WI38 (cell line): Measurements from ENCODE around the gene VTCN1.

ENCODE experiments used
- H3K4me3 ChIP-seq: 2 replicates; pipeline ENCODE4 v1.5.1; 2011; ENCODE audit warnings: low read depth, mild to moderate bottlenecking, control low read depth, low read length
- TF ChIP-seq, protein P1 (sequence below): IDR thresholded peaks from 2 replicates; pipeline ENCODE4 v1.5.1; 2012; ENCODE audit warnings: low read depth, mild to moderate bottlenecking, control low read depth, low read length

The VTCN1 gene

DNA sequence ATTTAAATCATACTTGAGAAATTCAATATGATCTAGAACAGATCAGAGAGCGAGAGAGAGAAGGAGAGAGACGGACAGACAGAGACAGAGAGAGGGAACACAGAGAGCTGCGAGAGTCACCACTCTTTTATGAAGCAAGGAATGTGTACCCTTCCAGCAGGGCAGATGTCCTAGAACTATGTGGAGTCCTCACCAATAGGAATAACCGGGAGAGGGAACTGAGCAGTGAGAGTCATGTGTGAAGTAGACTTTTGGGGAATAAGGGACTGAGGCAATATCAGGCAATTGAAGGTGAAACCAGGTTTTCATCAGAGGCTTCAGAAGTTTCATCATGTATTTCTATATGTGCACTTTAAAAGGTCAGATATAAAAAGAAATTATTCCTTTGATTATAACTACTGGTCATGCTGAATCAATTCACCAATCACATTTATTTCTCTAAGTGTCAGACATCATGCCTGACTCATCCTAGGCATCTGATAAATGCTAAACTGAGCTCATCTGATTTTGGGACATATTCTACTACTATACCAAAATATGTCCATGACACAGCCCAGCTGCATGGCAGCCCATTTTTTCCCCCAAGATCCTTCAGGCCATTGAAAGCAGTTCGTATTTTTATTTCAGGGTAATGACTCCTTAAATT lies 22.4 kb downstream of the VTCN1 start:
- H3K4me3 ChIP-seq, result no peak overlapping the region
- TF ChIP-seq, protein P1, sequence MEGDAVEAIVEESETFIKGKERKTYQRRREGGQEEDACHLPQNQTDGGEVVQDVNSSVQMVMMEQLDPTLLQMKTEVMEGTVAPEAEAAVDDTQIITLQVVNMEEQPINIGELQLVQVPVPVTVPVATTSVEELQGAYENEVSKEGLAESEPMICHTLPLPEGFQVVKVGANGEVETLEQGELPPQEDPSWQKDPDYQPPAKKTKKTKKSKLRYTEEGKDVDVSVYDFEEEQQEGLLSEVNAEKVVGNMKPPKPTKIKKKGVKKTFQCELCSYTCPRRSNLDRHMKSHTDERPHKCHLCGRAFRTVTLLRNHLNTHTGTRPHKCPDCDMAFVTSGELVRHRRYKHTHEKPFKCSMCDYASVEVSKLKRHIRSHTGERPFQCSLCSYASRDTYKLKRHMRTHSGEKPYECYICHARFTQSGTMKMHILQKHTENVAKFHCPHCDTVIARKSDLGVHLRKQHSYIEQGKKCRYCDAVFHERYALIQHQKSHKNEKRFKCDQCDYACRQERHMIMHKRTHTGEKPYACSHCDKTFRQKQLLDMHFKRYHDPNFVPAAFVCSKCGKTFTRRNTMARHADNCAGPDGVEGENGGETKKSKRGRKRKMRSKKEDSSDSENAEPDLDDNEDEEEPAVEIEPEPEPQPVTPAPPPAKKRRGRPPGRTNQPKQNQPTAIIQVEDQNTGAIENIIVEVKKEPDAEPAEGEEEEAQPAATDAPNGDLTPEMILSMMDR, result no peak

DNA sequence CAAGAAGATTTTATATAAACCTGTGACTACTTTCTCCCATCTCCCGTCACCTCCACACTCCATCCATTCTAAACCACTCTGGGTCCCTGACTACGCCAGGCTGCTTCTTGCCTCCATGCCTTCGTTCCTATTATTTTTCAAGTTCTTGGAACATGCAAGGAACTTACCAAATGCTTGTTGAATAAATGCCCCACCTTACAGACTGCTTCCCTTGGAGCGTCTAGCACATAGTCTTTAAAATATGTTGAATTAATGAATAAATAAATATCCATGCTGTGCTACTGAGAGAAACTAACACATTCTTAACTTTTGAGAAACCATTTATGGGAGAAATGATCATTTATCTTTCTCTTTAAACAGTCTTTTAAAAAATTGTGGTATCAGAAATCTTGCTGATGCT lies 27.6 kb downstream of the VTCN1 start:
- H3K4me3 ChIP-seq, result no peak overlapping the region
- TF ChIP-seq, protein P1, result no peak

DNA sequence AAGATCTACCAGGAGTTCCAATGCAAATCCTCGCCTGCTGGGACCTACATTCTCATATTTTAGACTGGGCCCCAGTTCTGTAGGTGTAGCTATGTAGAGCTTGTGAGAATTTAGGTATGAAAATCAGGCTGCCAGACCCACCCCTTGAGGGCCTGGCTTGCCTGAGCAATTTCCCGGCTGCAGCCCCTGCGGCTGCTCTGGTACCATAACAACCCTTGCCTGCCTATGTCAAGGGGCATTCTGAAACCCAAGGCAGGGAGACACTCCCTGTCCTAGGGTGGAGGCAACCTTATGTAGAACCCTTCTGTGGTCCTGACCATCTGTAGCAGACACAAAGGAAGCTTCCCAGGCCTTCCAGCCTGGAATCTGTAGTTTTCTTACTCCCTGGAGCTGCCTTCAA lies 28.4 kb downstream of the VTCN1 start:
- TF ChIP-seq, protein P1, result no peak
- no peak overlapping the region for H3K4me3 ChIP-seq

DNA sequence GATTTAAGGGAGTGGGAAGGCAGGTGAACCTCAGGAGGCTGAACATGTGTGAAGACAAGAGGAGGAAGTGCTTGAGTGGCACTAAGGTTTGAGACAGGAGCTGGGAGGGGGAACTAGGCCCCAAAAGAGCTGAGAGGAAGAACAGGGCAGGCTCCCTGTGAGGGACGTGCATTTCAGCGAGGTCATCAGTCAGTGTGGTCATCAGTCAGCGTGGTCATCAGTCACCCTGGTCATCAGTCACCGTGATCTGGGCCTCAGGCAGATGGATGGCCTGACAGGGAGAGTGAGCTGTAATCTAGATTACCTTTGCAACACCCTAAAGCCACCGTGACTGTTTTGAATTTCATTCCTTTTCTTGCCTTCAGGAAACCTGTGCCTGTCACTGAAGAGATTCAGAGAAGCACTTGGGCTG lies 29.1 kb downstream of the VTCN1 start:
- no peak overlapping the region for H3K4me3 ChIP-seq
- TF ChIP-seq, protein P1, result no peak

DNA sequence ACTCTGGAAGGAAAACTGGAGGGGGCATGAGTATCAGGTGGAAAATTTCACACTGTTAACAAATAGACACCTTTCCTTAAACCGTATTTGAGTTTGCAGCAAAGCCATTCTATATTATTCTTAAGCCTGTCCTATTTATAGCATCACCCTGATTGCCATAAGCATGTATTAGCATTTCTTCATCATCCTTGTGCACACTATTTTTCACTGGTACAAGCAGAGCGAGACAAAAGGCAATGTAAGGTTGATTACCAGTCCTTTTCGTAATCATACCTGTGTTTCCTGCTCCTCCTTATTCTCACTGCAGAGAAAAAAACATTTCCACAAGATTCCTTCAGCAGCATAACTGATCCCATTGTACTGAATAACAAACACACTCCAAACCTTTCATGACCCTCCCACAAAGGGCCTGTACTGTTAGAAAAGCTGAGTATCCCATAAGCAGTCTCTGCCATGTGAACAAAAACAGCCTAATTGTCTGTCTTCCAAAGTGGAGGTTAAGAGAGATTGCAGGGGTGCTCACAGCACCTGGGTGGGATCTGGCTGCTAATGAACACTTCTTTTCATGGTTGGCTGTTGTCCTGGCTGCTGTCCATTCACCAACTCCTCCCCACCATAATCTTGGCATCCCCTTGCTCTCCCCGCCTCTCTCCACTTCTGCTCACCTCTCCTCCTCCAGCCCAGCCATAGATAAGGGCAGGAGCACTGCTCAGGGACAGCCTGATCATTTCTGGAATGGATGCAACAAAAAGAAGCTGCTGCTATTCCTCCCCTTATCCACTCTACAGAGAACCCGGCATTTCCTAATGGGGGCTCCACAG lies 30.4 kb downstream of the VTCN1 start:
- H3K4me3 ChIP-seq, result no peak overlapping the region
- TF ChIP-seq, protein P1, result no peak

DNA sequence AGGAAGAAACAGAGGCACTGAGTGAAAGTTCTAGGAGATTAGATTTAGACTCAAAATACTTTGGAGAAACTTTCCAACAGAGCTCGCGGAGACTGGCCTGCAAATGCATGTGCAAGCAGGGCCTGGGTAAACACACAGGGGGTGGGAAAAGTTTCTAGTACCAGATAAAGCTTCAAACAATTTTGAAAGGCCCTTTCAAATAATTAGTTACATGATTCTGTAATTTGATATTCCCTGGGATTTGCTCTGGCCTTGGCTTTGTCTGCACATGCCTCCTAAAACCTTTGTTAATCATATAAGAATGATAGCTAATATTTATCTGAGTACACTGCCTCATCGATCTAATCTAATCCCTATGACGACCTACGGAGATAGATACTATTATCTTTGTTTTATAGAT lies 31.3 kb downstream of the VTCN1 start:
- TF ChIP-seq, protein P1, result no peak
- H3K4me3 ChIP-seq, result no peak overlapping the region

DNA sequence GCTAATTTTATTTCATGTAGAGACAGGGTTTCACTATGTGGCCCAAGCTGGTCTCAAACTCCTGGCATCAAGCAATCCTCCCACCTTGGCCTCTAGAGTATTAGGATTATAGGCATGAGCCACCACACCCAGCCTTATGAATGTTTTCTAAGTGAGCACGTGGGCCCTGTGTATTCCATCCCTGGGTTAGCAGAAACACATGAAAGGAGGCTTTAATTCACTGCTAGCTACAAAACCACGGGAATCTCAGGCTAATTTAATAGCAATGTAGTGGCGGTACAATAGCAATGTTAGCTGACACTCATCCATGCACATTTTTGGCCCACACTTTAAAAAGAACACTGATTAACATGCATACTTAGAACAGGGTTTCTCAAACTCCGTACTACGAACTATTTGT lies 32.0 kb downstream of the VTCN1 start:
- TF ChIP-seq, protein P1, result no peak
- H3K4me3 ChIP-seq, result no peak overlapping the region
